Endometrial microvascular endothelial cells (primary cell): Measurements from ENCODE around the gene INTS4. TPM values are rescaled to one million over a fixed set of nuclear protein-coding genes. Genes with fewer than 3 reads are reported as not detected.
"Not testable (repeated sequence)": the region's sequence is repeated elsewhere in the genome, so short reads cannot be mapped to it uniquely, and the experiment has no call there.

Source experiments
- in situ Hi-C: cut with HindIII; loops from 2 replicates; pipeline ENCODE4 v1.10.0; 2017; ENCODE audit warnings: low sequenced_read_pairs, low pct_unique_long_range_greater_than_20kb; ENCODE audit errors: inconsistent ontology term
- total RNA-seq: library from RNA; depleted of rRNA; stranded (reverse); fragments of >200 nt; gene quantifications from one replicate; pipeline ENCODE4 v1.2.3, GENCODE V29; 2015; ENCODE audit errors: inconsistent ontology term

Gene INTS4
- total RNA-seq, 1 donor from 2014 or later = 23.5 TPM

DNA sequence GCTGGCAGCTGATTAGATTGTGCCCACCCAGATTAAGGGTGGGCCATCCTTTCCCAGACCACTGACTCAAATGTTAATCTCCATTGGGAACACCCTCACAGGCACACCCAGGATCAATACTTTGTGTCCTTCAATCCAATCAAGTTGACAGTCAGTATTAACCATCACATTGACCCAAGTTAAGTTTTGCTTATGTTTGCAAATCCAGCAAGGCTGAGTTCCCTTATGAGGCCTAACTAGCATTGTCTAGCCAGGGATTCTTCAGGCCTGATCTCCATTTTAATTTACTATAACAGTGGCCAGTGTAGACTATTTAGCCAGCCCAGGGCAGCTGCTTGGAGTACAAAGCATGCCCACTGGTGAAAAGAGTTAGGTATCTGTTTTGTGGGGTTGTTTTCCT lies 30.9 kb upstream of the INTS4 start:
- in situ Hi-C loops = no loop called here

DNA sequence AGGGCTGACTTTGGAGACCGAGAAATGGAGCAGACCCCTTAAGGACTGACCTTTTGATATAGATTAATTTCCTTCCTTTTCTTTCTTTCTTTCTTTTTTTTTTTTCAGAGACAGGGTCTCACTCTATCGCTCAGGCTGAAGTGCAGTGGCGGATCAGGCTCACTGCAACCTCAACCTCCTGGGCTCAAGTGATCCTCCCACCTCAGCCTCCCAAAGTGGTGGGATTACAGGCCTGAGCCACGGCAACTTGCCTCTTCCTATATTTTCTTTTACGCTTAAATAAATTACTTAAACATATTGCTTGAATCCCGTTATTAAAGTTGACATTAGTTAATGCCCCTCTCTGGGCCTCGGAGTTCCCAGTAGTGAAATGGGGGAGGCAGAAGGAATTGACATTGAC lies 29.0 kb upstream of the INTS4 start:
- in situ Hi-C loops = no loop called here

- in situ Hi-C loops = no loop called here
Observed at GRCh38 chr11:78022397-78023396, 28.2 kb upstream of the INTS4 start, which contains the start of gene KCTD14. Gene KCTD14 (minus strand): TSS chr11:78023276. CDS start chr11:78023249, 27 bp downstream.

GRCh38 chr11:78021611-78022010 lies 27.1 kb upstream of the INTS4 start:
- in situ Hi-C loops = no loop called here

DNA sequence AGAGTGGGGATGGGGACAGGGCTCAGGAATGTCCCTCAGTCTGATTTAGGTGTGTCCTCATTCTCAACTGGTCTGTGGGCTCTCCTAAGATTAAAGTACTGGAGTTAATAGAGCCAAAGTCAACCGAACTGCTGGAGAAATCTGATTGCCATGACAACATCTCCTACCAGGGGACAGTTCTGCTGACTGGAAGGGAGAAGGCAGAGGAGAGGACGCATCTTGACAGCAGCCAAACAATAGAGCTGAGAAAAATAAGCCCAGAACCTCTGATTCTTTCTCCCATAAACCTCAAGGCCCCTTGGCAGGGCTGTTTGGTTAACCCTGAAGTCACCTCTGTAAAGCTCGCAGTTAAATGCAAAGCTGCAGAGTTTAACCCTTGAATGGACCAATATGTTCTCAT lies 25.8 kb upstream of the INTS4 start:
- in situ Hi-C loops = no loop called here

DNA sequence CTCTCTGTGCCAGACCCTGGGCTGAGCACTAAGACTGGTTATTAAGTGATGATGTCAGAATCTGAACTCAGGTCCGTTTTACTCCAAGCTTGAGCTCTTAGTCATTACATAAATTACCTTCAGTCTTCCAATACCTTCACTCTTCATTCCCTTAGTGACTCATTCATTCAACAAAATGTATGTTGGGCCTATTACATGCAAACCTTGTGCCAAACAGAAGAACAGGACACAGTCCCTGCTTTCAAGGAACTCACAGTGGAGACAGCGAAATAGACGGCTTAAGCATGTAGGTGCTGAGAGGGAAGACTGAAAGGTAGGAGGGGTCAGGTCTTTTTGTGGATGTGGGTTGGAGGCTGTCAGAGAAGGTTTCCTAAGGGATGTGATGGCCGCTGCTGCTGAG lies 25.3 kb upstream of the INTS4 start:
- in situ Hi-C loops = no loop called here

- in situ Hi-C loops = no loop called here
Observed at GRCh38 chr11:78015878-78016277, 21.4 kb upstream of the INTS4 start.

GRCh38 chr11:78014937-78015520 lies 20.6 kb upstream of the INTS4 start:
- in situ Hi-C loops = not testable (repeated sequence)

DNA sequence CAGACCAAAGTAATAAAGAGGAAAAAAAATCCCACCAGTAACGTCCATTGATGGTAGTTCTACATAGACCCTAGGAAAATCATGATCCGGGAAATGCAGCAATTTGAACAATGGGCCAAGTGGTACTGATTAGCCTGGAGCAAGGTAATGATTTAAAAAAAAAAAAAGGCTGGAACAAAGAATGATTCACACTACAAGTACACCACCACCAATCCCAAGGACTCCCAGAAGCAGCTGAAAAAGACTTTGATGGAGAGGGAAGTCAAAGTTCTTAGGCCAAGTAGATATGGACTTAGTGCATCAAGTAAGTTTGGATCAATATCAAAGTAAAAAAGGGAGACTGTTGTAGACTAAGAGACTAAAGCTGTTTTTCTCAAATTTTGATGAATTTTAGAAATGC lies 16.8 kb upstream of the INTS4 start:
- in situ Hi-C loops = no loop called here

DNA sequence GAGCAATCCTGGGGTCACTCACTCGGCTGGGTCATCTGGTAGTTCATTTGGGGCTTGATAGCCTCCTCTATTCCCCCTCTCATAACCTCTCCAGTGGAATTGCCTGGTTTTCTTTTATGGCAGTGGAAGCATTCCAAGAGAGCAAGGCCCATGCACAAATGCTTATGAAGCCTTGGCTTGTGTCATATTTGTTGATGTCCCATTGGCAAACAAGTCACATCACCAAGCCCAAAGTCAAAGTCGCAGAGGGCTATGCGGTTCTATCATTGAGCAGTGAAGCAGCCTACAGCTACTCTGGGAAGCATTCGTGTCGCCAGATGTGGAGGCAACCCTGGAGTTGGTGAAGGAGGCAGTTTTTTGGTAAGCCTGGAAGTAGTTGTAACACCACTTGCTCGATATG lies 16.3 kb upstream of the INTS4 start:
- in situ Hi-C loops = no loop called here

- in situ Hi-C loops = no loop called here
Observed at GRCh38 chr11:78010304-78010703, 15.8 kb upstream of the INTS4 start.

- in situ Hi-C loops = no loop called here
Observed at GRCh38 chr11:78009062-78009461, 14.6 kb upstream of the INTS4 start.

DNA sequence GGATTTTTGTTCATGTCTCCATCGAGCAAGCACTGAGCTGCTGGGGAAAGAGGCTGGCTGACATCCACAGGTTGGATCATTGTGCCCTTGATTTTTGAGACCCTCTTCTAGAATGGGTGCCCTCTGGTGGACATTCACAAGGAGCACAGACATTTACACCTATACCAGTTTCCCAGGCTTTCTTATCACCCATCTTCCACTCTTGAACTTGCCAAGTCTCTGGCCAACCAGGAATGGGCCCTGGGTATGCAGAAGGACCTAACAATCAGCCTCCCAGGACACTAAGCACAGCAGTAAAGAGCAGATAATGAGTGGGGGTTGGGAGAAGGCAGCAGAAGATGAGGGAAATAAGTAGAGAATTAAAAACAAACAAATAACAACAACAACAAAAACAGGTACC lies 5.7 kb upstream of the INTS4 start:
- in situ Hi-C loops = no loop called here

- in situ Hi-C loops = no loop called here
Observed at GRCh38 chr11:77999446-78000030, 5.1 kb upstream of the INTS4 start.

DNA sequence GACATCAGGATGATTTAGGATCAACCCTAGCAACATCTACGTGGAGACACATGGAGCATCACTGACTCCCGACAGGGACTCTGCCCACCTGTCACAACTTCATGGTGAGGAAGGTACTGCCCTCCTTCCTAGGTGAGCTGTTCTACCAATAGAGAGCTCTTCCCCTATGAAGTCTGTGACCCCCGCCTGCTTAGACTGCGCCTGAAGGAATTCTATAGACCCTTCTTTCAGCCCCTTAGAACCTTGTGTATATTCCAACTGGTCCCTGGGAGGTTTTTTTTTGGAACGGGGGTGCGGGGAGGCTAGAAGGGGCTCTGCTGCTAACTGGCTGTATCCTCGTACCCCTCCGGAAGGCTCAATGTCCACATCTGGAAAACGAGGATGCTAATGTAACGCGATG lies 566 bp downstream of the INTS4 start:
- in situ Hi-C loops = no loop called here

- in situ Hi-C loops = no loop called here
Observed at GRCh38 chr11:77990981-77991380, 3.5 kb downstream of the INTS4 start.

DNA sequence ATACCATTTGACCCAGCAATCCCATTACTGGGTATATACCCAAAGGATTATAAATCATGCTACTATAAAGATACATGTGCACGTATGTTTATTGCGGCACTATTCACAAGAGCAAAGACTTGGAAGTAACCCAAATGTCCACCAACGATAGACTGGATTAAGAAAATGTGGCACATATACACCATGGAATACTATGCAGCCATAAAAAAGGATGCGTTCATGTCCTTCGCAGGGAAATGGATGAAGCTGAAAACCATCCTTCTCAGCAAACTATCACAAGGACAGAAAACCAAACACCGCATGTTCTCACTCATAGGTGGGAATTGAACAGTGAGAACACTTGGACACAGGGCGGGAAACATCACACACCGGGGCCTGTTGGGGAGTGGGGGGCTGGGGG lies 8.0 kb downstream of the INTS4 start:
- in situ Hi-C loops = not testable (repeated sequence)

GRCh38 chr11:77981346-77981947 lies 13.0 kb downstream of the INTS4 start:
- in situ Hi-C loops = no loop called here

DNA sequence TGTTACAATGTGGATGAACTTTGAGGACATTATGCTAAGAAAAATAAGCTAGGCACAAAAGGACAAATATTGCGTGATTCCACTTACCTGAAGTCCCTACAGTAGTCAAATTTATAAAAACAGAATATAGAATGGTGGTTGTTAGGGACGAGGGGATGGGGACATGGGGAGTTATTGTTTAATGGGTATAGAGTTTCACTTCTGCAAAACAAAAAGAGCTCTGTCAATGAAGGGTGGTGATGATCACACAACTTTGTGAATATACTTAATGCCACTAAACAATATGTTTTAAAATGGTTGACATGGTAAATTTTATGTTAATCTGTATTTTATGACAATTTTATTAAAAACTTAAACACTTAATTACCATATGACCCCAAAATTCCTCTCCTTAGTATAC lies 26.1 kb downstream of the INTS4 start:
- in situ Hi-C loops = no loop called here
